Panc1 (cell line): ENCODE results near the gene CHIC2.

Experiments
- SIN3A ChIP-seq: IDR thresholded peaks from 2 replicates; pipeline ENCODE4 v1.6.1; 2012; ENCODE audit warnings: low read depth, mild to moderate bottlenecking, low read length, moderate library complexity, borderline replicate concordance; ENCODE audit not compliant: insufficient read depth
- TF ChIP-seq, protein P1 (sequence below): fragments of 450-650 bp; IDR thresholded peaks from 2 replicates; pipeline ENCODE4 v1.5.1; 2017; ENCODE audit warnings: mild to moderate bottlenecking

DNA sequence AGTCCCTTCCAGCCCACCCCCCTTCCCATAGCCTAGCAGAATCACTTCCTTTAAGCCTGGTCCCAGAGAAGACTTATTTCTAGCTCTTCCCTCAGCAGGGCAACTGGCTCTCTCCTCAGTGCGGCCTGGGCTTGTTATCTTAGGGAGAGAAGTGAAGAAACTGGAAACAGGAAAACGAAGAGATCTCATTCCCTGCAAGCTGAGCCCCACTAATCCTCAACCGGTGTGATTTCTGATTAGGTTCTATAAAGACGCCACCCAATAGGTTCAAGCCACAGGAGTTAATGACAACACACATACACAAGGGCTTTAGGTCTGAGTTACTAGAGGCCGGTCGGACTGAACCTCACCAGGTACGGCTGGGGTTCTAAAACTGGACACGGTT, 38.8 kb upstream of the CHIC2 start:
- TF ChIP-seq, protein P1, sequence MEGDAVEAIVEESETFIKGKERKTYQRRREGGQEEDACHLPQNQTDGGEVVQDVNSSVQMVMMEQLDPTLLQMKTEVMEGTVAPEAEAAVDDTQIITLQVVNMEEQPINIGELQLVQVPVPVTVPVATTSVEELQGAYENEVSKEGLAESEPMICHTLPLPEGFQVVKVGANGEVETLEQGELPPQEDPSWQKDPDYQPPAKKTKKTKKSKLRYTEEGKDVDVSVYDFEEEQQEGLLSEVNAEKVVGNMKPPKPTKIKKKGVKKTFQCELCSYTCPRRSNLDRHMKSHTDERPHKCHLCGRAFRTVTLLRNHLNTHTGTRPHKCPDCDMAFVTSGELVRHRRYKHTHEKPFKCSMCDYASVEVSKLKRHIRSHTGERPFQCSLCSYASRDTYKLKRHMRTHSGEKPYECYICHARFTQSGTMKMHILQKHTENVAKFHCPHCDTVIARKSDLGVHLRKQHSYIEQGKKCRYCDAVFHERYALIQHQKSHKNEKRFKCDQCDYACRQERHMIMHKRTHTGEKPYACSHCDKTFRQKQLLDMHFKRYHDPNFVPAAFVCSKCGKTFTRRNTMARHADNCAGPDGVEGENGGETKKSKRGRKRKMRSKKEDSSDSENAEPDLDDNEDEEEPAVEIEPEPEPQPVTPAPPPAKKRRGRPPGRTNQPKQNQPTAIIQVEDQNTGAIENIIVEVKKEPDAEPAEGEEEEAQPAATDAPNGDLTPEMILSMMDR, result no peak
- no peak for TF ChIP-seq SIN3A
